ENCODE measurements around the gene IGIP.

DNA sequence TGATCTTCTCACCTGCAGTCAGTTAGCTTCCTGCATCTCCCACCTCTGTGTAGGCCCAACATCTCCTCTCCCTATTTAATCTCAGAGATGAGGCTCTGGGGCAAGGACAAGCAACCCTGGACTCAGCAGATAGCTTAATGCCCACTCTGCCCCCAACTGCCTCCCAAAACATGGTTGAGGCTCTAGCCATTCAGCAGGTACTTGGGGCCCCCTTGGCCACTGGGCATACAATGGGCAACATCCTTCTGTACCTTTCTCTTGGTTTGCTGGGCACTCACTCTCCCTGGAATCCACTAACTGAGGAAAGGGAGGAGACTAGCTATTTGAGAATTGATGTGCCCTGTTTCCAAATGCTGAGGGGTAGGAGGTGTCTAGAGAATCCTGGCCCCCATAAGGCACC is 9.4 kb downstream of the IGIP start:
- TF ChIP-seq, protein P1, sequence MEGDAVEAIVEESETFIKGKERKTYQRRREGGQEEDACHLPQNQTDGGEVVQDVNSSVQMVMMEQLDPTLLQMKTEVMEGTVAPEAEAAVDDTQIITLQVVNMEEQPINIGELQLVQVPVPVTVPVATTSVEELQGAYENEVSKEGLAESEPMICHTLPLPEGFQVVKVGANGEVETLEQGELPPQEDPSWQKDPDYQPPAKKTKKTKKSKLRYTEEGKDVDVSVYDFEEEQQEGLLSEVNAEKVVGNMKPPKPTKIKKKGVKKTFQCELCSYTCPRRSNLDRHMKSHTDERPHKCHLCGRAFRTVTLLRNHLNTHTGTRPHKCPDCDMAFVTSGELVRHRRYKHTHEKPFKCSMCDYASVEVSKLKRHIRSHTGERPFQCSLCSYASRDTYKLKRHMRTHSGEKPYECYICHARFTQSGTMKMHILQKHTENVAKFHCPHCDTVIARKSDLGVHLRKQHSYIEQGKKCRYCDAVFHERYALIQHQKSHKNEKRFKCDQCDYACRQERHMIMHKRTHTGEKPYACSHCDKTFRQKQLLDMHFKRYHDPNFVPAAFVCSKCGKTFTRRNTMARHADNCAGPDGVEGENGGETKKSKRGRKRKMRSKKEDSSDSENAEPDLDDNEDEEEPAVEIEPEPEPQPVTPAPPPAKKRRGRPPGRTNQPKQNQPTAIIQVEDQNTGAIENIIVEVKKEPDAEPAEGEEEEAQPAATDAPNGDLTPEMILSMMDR (optimal IDR thresholded peaks at IDR 0.05 in 1 of 3, IDR thresholded peaks at IDR 0.05 in 1 of 3, conservative IDR thresholded peaks at IDR 0.05 in 1 of 3; ENCODE audit: extremely low read depth in 1 of 3, insufficient read depth in 2 of 3, low read length in 3 of 3) = no peak
- no peak for TF ChIP-seq EZH2 (IDR thresholded peaks at IDR 0.05; ENCODE audit: low read length)
